WTC11 (cell line): ENCODE results near the gene JUP.

Experiments used
- TEAD4 ChIP-seq: sonication (generic); formaldehyde crosslinking; IDR thresholded peaks from 2 replicates; pipeline ENCODE4 v1.8.0; 2022; ENCODE audit warnings: mild to moderate bottlenecking, missing genetic modification reagents
- TF ChIP-seq, protein P1 (sequence below): sonication (generic); formaldehyde crosslinking; conservative IDR thresholded peaks from 2 replicates; pipeline ENCODE4 v1.8.1; 2022; ENCODE audit warnings: mild to moderate bottlenecking, missing genetic modification reagents
- TF ChIP-seq, protein P2 (sequence below): fragments of 200-600 bp; IDR thresholded peaks from 2 replicates; pipeline ENCODE4 v1.8.0; 2022; ENCODE audit warnings: antibody characterized with exemption

DNA sequence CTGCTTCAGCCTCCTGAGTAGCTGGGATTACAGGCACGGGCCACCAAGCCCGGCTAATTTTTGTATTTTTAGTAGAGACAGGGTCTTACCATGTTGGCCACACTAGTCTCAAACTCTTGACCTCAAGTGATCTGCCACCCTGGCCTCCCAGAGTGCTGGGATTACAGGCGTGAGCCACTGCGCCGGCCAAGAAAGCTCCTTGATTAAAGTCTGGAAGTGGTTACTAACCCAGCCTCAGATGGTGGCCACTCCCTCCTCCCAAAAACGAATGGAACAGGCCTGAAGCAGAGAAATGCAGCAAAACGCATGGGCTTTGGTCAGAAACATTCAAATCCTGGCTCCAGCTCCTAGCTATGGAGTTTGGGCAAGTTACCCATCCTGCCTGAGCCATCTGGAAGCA, 37.6 kb upstream of the JUP start:
- TF ChIP-seq, protein P1, sequence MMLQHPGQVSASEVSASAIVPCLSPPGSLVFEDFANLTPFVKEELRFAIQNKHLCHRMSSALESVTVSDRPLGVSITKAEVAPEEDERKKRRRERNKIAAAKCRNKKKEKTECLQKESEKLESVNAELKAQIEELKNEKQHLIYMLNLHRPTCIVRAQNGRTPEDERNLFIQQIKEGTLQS (CRISPR knock-in tag): no peak
- TF ChIP-seq, protein P2, sequence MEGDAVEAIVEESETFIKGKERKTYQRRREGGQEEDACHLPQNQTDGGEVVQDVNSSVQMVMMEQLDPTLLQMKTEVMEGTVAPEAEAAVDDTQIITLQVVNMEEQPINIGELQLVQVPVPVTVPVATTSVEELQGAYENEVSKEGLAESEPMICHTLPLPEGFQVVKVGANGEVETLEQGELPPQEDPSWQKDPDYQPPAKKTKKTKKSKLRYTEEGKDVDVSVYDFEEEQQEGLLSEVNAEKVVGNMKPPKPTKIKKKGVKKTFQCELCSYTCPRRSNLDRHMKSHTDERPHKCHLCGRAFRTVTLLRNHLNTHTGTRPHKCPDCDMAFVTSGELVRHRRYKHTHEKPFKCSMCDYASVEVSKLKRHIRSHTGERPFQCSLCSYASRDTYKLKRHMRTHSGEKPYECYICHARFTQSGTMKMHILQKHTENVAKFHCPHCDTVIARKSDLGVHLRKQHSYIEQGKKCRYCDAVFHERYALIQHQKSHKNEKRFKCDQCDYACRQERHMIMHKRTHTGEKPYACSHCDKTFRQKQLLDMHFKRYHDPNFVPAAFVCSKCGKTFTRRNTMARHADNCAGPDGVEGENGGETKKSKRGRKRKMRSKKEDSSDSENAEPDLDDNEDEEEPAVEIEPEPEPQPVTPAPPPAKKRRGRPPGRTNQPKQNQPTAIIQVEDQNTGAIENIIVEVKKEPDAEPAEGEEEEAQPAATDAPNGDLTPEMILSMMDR: no peak
- no peak for TF ChIP-seq TEAD4 (CRISPR knock-in tag)
